H1 (cell line): ENCODE measurements around the gene PCDHGA11. TPM values are rescaled to one million over a fixed set of nuclear protein-coding genes. Genes with fewer than 3 reads are reported as not detected.
"Not testable (repeated sequence)": the region's sequence is repeated elsewhere in the genome, so short reads cannot be mapped to it uniquely, and the experiment has no call there.

Experiments
- CTCF ChIA-PET: fragments of 300-600 bp; sonication (Branson Sonifier 250); formaldehyde crosslinking; loops from one replicate; lab custom pipeline; 2021; ENCODE audit not compliant: partially characterized antibody; lab: Charles Lee
- POLR2A ChIA-PET: fragments of 300-600 bp; sonication (Branson Sonifier 250); formaldehyde crosslinking; loops from one replicate; lab custom pipeline; 2021; ENCODE audit warnings: inconsistent platforms; ENCODE audit not compliant: partially characterized antibody; lab: Charles Lee
- DNase-seq, 2 experiments: peaks; one replicate each; pipeline versions ENCODE4 v3.0.0 to v3.0.0-alpha.2; 2010 to 2022; ENCODE audit warnings: low spot score in 2 of 2, low read depth in 1 of 2, mixed read lengths in 1 of 2
- FAIRE-seq: peaks from 2 replicates; lab custom pipeline; 2011; peaks lifted over from hg19 to GRCh38; lab: Jason Lieb, UNC
- H2AFZ ChIP-seq: 2 replicates; pipeline ENCODE4 v1.8.1; 2012; ENCODE audit warnings: low read length, inconsistent platforms
- H2AK5ac ChIP-seq: 2 replicates; pipeline ENCODE4 v1.6.1; 2013; ENCODE audit warnings: low read depth, low read length
- H2BK120ac ChIP-seq: replicated peaks from 2 replicates; pipeline ENCODE3; 2013; ENCODE audit warnings: low read depth, low read length, inconsistent platforms
- H2BK12ac ChIP-seq: 2 replicates; pipeline ENCODE4 v1.6.1; 2013; ENCODE audit warnings: low read depth, low read length
- H2BK15ac ChIP-seq: 2 replicates; pipeline ENCODE4 v1.6.1; 2013; ENCODE audit warnings: low read length
- H2BK20ac ChIP-seq: 2 replicates; pipeline ENCODE4 v1.6.1; 2013; ENCODE audit warnings: low read length
- H2BK5ac ChIP-seq: 2 replicates; pipeline ENCODE4 v1.6.1; 2013; ENCODE audit warnings: low read depth, low read length
- H3K14ac ChIP-seq: 2 replicates; pipeline ENCODE4 v1.6.1; 2013; ENCODE audit warnings: inconsistent platforms; ENCODE audit not compliant: insufficient read length
- H3K18ac ChIP-seq: 2 replicates; pipeline ENCODE4 v1.6.1; 2013; ENCODE audit warnings: low read length; ENCODE audit errors: extremely low read depth
- H3K23ac ChIP-seq: 2 replicates; pipeline ENCODE4 v1.6.1; 2013; ENCODE audit warnings: inconsistent platforms; ENCODE audit not compliant: insufficient read length
- H3K23me2 ChIP-seq: 2 replicates; pipeline ENCODE4 v1.6.1; 2013; ENCODE audit warnings: low read depth, low read length
- H3K27ac ChIP-seq: 2 replicates; pipeline ENCODE4 v1.6.1; 2011; ENCODE audit warnings: low read depth, low read length, inconsistent platforms
- H3K27me3 ChIP-seq, 4 experiments: replicated peaks in 1 of 4; 1 replicate in 1 of 4; 2 replicates in 3 of 4; pipeline versions ENCODE4 v1.6.1 to v1.8.1; 2011 to 2013; ENCODE audit warnings: low read length in 3 of 4, mild to moderate bottlenecking in 3 of 4, inconsistent platforms in 2 of 4, mixed read lengths in 2 of 4, moderate library complexity in 1 of 4; ENCODE audit not compliant: control insufficient read depth in 3 of 4, insufficient read depth in 3 of 4; ENCODE audit errors: extremely low read depth in 1 of 4
- H3K36me3 ChIP-seq, 4 experiments: 2 replicates each; pipeline versions ENCODE4 v1.6.1 to v1.8.1; 2011 to 2013; ENCODE audit warnings: mild to moderate bottlenecking in 4 of 4, low read length in 3 of 4, moderate library complexity in 2 of 4, control low read depth in 1 of 4, inconsistent platforms in 1 of 4; ENCODE audit not compliant: insufficient read depth in 4 of 4, control insufficient read depth in 2 of 4
- H3K4ac ChIP-seq: replicated peaks from 2 replicates; pipeline ENCODE3; 2013; ENCODE audit warnings: low read length, low read depth, mixed read lengths, inconsistent platforms; ENCODE audit not compliant: insufficient read length
- H3K4me1 ChIP-seq, 4 experiments: replicated peaks in 1 of 4; 1 replicate in 1 of 4; 2 replicates in 3 of 4; pipeline versions ENCODE4 v1.6.1 to v1.8.1; 2011 to 2013; ENCODE audit warnings: low read length in 3 of 4, inconsistent platforms in 2 of 4, mixed read lengths in 1 of 4; ENCODE audit not compliant: insufficient read depth in 4 of 4, control insufficient read depth in 3 of 4
- H3K4me2 ChIP-seq, 2 experiments: 2 replicates each; pipeline versions ENCODE4 v1.6.1 to v1.8.1; 2011 to 2013; ENCODE audit warnings: low read depth in 2 of 2, low read length in 2 of 2, control low read depth in 1 of 2, inconsistent platforms in 1 of 2, mild to moderate bottlenecking in 1 of 2; ENCODE audit not compliant: insufficient read depth in 1 of 2
- H3K4me3 ChIP-seq, 4 experiments: fragments of 200-600, 300-600 bp in 1 of 4; sonication (generic), shearing (Covaris generic), sonication (Bioruptor Twin) in 1 of 4; 2 replicates each; pipeline versions ENCODE4 v1.5.1 to v1.8.1; 2011 to 2016; ENCODE audit warnings: low read length in 4 of 4, low read depth in 3 of 4, control low read depth in 2 of 4, inconsistent platforms in 2 of 4, mild to moderate bottlenecking in 2 of 4, mixed read lengths in 1 of 4, moderate library complexity in 1 of 4; ENCODE audit not compliant: insufficient read depth in 2 of 4; ENCODE audit errors: extremely low read depth in 1 of 4
- H3K56ac ChIP-seq: replicated peaks from 2 replicates; pipeline ENCODE3; 2013; ENCODE audit warnings: low read depth, mild to moderate bottlenecking, mixed read lengths, low read length, inconsistent platforms; ENCODE audit not compliant: insufficient read length
- H3K79me1 ChIP-seq: 2 replicates; pipeline ENCODE4 v1.6.1; 2013; ENCODE audit warnings: low read depth, low read length, control low read depth
- H3K79me2 ChIP-seq, 2 experiments: 2 replicates each; pipeline versions ENCODE4 v1.6.1 to v1.8.1; 2012 to 2013; ENCODE audit warnings: low read length in 2 of 2, mild to moderate bottlenecking in 2 of 2, inconsistent platforms in 1 of 2; ENCODE audit not compliant: insufficient read depth in 2 of 2, control insufficient read depth in 1 of 2
- H3K9ac ChIP-seq, 4 experiments: replicated peaks in 1 of 4; 1 replicate in 1 of 4; 2 replicates in 3 of 4; pipeline versions ENCODE4 v1.6.1 to v1.8.1; 2011 to 2013; ENCODE audit warnings: low read depth in 3 of 4, low read length in 3 of 4, control low read depth in 2 of 4, mild to moderate bottlenecking in 2 of 4, moderate library complexity in 2 of 4, inconsistent platforms in 1 of 4; ENCODE audit errors: extremely low read depth in 1 of 4
- H3K9me3 ChIP-seq, 2 experiments: 2 replicates each; pipeline versions ENCODE4 v1.6.1 to v1.8.1; 2012 to 2013; ENCODE audit warnings: mild to moderate bottlenecking in 2 of 2, moderate library complexity in 2 of 2, control low read depth in 1 of 2, inconsistent platforms in 1 of 2, low read depth in 1 of 2, low read length in 1 of 2, mixed read lengths in 1 of 2; ENCODE audit not compliant: insufficient read depth in 2 of 2
- H4K20me1 ChIP-seq, 2 experiments: replicated peaks in 1 of 2; 2 replicates each; pipeline versions ENCODE3 to v1.8.1; 2011 to 2013; ENCODE audit warnings: inconsistent platforms in 2 of 2, low read length in 2 of 2, mild to moderate bottlenecking in 1 of 2; ENCODE audit not compliant: insufficient read depth in 2 of 2, control insufficient read depth in 1 of 2
- H4K5ac ChIP-seq: 2 replicates; pipeline ENCODE4 v1.6.1; 2013; ENCODE audit warnings: low read length, low read depth, mixed read lengths, inconsistent platforms; ENCODE audit not compliant: insufficient read length
- H4K8ac ChIP-seq: 2 replicates; pipeline ENCODE4 v1.8.0; 2013; ENCODE audit warnings: mild to moderate bottlenecking, moderate library complexity, low read length, inconsistent platforms; ENCODE audit not compliant: insufficient read depth; ENCODE audit errors: extremely low read depth
- H4K91ac ChIP-seq: replicated peaks from 2 replicates; pipeline ENCODE3; 2013; ENCODE audit warnings: low read length, mixed read lengths, inconsistent platforms; ENCODE audit not compliant: insufficient read length
- WGBS, 2 experiments: shearing (Covaris generic) in 1 of 2; methylation state at CpG; one replicate each; pipeline versions ENCODE4 v1.1.6 to v1.1.7; 2013 to 2015; ENCODE audit warnings: low lambda C conversion rate in 2 of 2, mixed read lengths in 2 of 2, inconsistent platforms in 1 of 2, low coverage in 1 of 2, missing lambda C conversion rate in 1 of 2; ENCODE audit not compliant: insufficient replicate concordance in 2 of 2, insufficient coverage in 1 of 2, insufficient read length in 1 of 2; ENCODE audit errors: extremely low coverage in 1 of 2, missing lambda C conversion rate in 1 of 2; 5-methylcytosine and 5-hydroxymethylcytosine counted together
- polyA plus RNA-seq, 7 experiments: library from polyadenylated mRNA; depleted of rRNA in 3 of 7; stranded (reverse) in 5 of 7; unstranded in 2 of 7; fragments of >200 nt in 5 of 7; fragments of 200-250 nt in 2 of 7; gene quantifications; 1 replicate in 5 of 7; 2 replicates in 1 of 7; 4 replicates in 1 of 7; pipeline versions ENCODE4 v1.2.1 to v1.2.3, GENCODE V29; 2011 to 2013; ENCODE audit warnings: missing spikeins in 2 of 7, mixed read lengths in 2 of 7
- total RNA-seq: library from RNA; stranded (reverse); fragmentation: NEBNext Ultra II Directional; extraction: Animal tissue kit (Norgen Biotek cat#: 25700); gene quantifications from 2 replicates; pipeline ENCODE4 v1.2.1, GENCODE V29; 2021

PCDHGA11 gene
- total and polyA plus RNA-seq, 2 of the 8 experiments (the other 6 are each of a cell fraction or from before 2014, with no cell fraction given), result 2.2 to 8.2 TPM

DNA sequence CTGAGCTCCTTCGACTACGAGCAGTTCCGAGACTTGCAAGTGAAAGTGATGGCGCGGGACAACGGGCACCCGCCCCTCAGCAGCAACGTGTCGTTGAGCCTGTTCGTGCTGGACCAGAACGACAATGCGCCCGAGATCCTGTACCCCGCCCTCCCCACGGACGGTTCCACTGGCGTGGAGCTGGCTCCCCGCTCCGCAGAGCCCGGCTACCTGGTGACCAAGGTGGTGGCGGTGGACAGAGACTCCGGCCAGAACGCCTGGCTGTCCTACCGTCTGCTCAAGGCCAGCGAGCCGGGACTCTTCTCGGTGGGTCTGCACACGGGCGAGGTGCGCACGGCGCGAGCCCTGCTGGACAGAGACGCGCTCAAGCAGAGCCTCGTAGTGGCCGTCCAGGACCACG is 11.5 kb downstream of the PCDHGA11 start:
- H3K4me3 ChIP-seq, H3K79me1 ChIP-seq, H3K79me2 ChIP-seq, H2BK12ac ChIP-seq, H3K4me1 ChIP-seq, H3K23me2 ChIP-seq, H3K18ac ChIP-seq, H4K8ac ChIP-seq, H3K56ac ChIP-seq, POLR2A ChIA-PET, H3K4me2 ChIP-seq, H4K91ac ChIP-seq, H2BK5ac ChIP-seq, DNase-seq, H3K9ac ChIP-seq, H3K27me3 ChIP-seq, H3K23ac ChIP-seq, H3K4ac ChIP-seq, H4K5ac ChIP-seq, H2BK20ac ChIP-seq, H4K20me1 ChIP-seq, FAIRE-seq, H3K27ac ChIP-seq, H3K14ac ChIP-seq, H2BK15ac ChIP-seq, H2BK120ac ChIP-seq, H2AFZ ChIP-seq, H2AK5ac ChIP-seq: not testable (repeated sequence)
- Histone ChIP-seq H3K9me3 (peaks cover 28 to 40% of the 10 kb centered on the region in 2 experiments), H3K36me3 (peaks cover 0 to 14% (median under 1%) of the 10 kb centered on the region in 4 experiments; a peak in 3 of 8 replicates)
- CTCF ChIA-PET, result interaction anchor here (1.1 to 7.0 kb wide), 6 partner anchors 13 to 132 kb away, joined by 3 to 67 read pairs (median 10); partner anchors contain the start of genes PCDHGA10, PCDHGA11, PCDHGB6 and PCDHGB7
- WGBS, 2 experiments, result 88% methylated on average over 25 of the region's 38 CpGs; no CpG with 5 or more reads in 1 of the 2 experiments

DNA sequence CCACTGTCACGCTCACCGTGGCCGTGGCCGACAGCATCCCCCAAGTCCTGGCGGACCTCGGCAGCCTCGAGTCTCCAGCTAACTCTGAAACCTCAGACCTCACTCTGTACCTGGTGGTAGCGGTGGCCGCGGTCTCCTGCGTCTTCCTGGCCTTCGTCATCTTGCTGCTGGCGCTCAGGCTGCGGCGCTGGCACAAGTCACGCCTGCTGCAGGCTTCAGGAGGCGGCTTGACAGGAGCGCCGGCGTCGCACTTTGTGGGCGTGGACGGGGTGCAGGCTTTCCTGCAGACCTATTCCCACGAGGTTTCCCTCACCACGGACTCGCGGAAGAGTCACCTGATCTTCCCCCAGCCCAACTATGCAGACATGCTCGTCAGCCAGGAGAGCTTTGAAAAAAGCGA is 11.9 kb downstream of the PCDHGA11 start:
- FAIRE-seq, H3K4me1 ChIP-seq, H4K20me1 ChIP-seq, H3K4me3 ChIP-seq, H3K4ac ChIP-seq, H2BK15ac ChIP-seq, H3K18ac ChIP-seq, H2AFZ ChIP-seq, H3K4me2 ChIP-seq, H2AK5ac ChIP-seq, H3K27me3 ChIP-seq, H3K79me2 ChIP-seq, H3K56ac ChIP-seq, H2BK20ac ChIP-seq, H4K5ac ChIP-seq, POLR2A ChIA-PET, H3K27ac ChIP-seq, H3K23me2 ChIP-seq, H3K14ac ChIP-seq, H2BK5ac ChIP-seq, H2BK120ac ChIP-seq, H3K79me1 ChIP-seq, H2BK12ac ChIP-seq, H4K91ac ChIP-seq, DNase-seq, H3K23ac ChIP-seq, H4K8ac ChIP-seq, H3K9ac ChIP-seq: not testable (repeated sequence)
- Histone ChIP-seq H3K36me3 (peaks cover 0 to 10% (median 0%) of the 10 kb centered on the region in 4 experiments; a peak in 3 of 8 replicates), H3K9me3 (peaks cover 24 to 36% of the 10 kb centered on the region in 2 experiments)
- 91% methylated on average over 19 of the region's 29 CpGs; no CpG with 5 or more reads in 1 of the 2 experiments for WGBS, 2 experiments
- CTCF ChIA-PET, result interaction anchor here (1.4 to 7.0 kb wide), 3 partner anchors 13 to 131 kb away, joined by 4 to 67 read pairs (median 16); partner anchors contain the start of genes PCDHGA10, PCDHGA11 and PCDHGB7
